HG02970 (cell line): ENCODE results near the gene AMIGO3.
A peak's percentile ranks its signal among the peaks of the same experiment; 100 is the strongest.
"Not testable (repeated sequence)": the region's sequence is repeated elsewhere in the genome, so short reads cannot be mapped to it uniquely, and the experiment has no call there.

Experiments used
- ATAC-seq: cut with Tn5 transposase; IDR thresholded peaks from one replicate; pipeline ENCODE4 v1.9.1; 2021; ENCODE audit warnings: mild to moderate bottlenecking, moderate library complexity, moderate number of reproducible peaks; ENCODE audit not compliant: unreplicated experiment, low FRiP score

AMIGO3 gene

GRCh38 chr3:49689908-49690624, 29.4 kb downstream of the AMIGO3 start:
- ATAC-seq: not testable (repeated sequence)

GRCh38 chr3:49689046-49689907, 30.2 kb downstream of the AMIGO3 start, which contains the start of the genes MST1 and RNF123:
MST1 (minus strand) TSS chr3:49689474; CDS start chr3:49688691, 783 bp downstream.
RNF123 (plus strand) TSS chr3:49689557; CDS start chr3:49691166, 1,609 bp downstream.
- peak; percentile 65 for ATAC-seq

GRCh38 chr3:49688338-49689045, 31.0 kb downstream of the AMIGO3 start:
- peak; percentile 3 for ATAC-seq

GRCh38 chr3:49687424-49687795, 32.1 kb downstream of the AMIGO3 start:
- not testable (repeated sequence) for ATAC-seq

GRCh38 chr3:49686769-49687423, 32.6 kb downstream of the AMIGO3 start:
- not testable (repeated sequence) for ATAC-seq

- not testable (repeated sequence) for ATAC-seq
These were observed 33.1 kb downstream of the AMIGO3 start for GRCh38 chr3:49686346-49686745.

GRCh38 chr3:49685846-49686245, 33.6 kb downstream of the AMIGO3 start:
- ATAC-seq: not testable (repeated sequence)

GRCh38 chr3:49685103-49685502, 34.4 kb downstream of the AMIGO3 start:
- ATAC-seq: not testable (repeated sequence)

- not testable (repeated sequence) for ATAC-seq
These were observed 35.0 kb downstream of the AMIGO3 start for GRCh38 chr3:49684453-49684852.

GRCh38 chr3:49683162-49683561, 36.3 kb downstream of the AMIGO3 start:
- no peak for ATAC-seq

- no peak for ATAC-seq
These were observed 37.9 kb downstream of the AMIGO3 start for GRCh38 chr3:49681543-49681942.

GRCh38 chr3:49681232-49681522, 38.3 kb downstream of the AMIGO3 start:
- ATAC-seq: no peak

- no peak for ATAC-seq
These were observed 38.8 kb downstream of the AMIGO3 start for GRCh38 chr3:49680493-49681231.

GRCh38 chr3:49675912-49676311, 43.6 kb downstream of the AMIGO3 start:
- ATAC-seq: no peak

- peak; percentile 10 for ATAC-seq
These were observed 44.9 kb downstream of the AMIGO3 start for GRCh38 chr3:49674497-49674983.

- ATAC-seq: peak; percentile 73
These were observed 45.6 kb downstream of the AMIGO3 start, which contains the start of gene APEH for GRCh38 chr3:49673715-49674496. APEH (plus strand) TSS chr3:49674351; CDS start chr3:49674402, 51 bp downstream.

GRCh38 chr3:49673121-49673714, 46.3 kb downstream of the AMIGO3 start:
- peak; percentile 10 for ATAC-seq
